ENCODE data around the gene FAM13B. TPM values are rescaled to one million over a fixed set of nuclear protein-coding genes. Genes with fewer than 3 reads are reported as not detected.

FAM13B gene
- total and polyA plus RNA-seq, 9 of the 15 experiments (the other 6 are each of a cell fraction or from before 2014, with no cell fraction given) = 2.3 to 21.6 (median 14.1) TPM

- no peak for TF ChIP-seq THRA (IDR thresholded peaks at IDR 0.05)
- no peak for TF ChIP-seq ZNF398 (CRISPR knock-in tag; IDR thresholded peaks at IDR 0.05)
- no peak for TF ChIP-seq ZSCAN29 (IDR thresholded peaks at IDR 0.05)
- TF ChIP-seq CCAR2 (IDR thresholded peaks at IDR 0.05; ENCODE audit: low read depth, low read length) = no peak
- TF ChIP-seq MCM3 (IDR thresholded peaks at IDR 0.05) = no peak
- TF ChIP-seq RREB1 (CRISPR knock-in tag; IDR thresholded peaks at IDR 0.05) = no peak
- no peak for TF ChIP-seq ZC3H4 (CRISPR knock-in tag; IDR thresholded peaks at IDR 0.05; ENCODE audit: borderline replicate concordance)
- peak; percentile 62 for TF ChIP-seq BRD9 (IDR thresholded peaks at IDR 0.05; ENCODE audit: low read depth, partially characterized antibody)
- peak; percentile 56; the same call in 1 of the 2 replicates for TF ChIP-seq LEF1 (IDR thresholded peaks at IDR 0.05)
- no peak for TF ChIP-seq CREBBP (IDR thresholded peaks at IDR 0.05; ENCODE audit: low read depth, low read length)
- no peak for TF ChIP-seq FOXP4 (CRISPR knock-in tag; IDR thresholded peaks at IDR 0.05; ENCODE audit: borderline replicate concordance)
- no peak for TF ChIP-seq ZBTB8A (IDR thresholded peaks at IDR 0.05; ENCODE audit: partially characterized antibody)
- no peak for TF ChIP-seq ZNF23 (CRISPR knock-in tag; IDR thresholded peaks at IDR 0.05)
- no peak for TF ChIP-seq ZNF695 (CRISPR knock-in tag; IDR thresholded peaks at IDR 0.05)
- TF ChIP-seq, protein P1, sequence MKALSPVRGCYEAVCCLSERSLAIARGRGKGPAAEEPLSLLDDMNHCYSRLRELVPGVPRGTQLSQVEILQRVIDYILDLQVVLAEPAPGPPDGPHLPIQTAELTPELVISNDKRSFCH (CRISPR knock-in tag; IDR thresholded peaks at IDR 0.05) = no peak
- TF ChIP-seq, protein P1 (tag; IDR thresholded peaks at IDR 0.05) = peak; percentile 100
Observed at GRCh38 chr5:138000102-138000723, 32.7 kb downstream of the FAM13B start (continued).
